CD4-positive, alpha-beta T cell treated with Interleukin-6 at 100 ng/mL for 8 hours (primary cell): ENCODE measurements around the gene MXRA8.

Source experiments
- DNase-seq: peaks from one replicate; pipeline ENCODE4 v3.0.0-alpha.2; 2020; ENCODE audit warnings: mixed read lengths, low spot score

The MXRA8 gene

DNA sequence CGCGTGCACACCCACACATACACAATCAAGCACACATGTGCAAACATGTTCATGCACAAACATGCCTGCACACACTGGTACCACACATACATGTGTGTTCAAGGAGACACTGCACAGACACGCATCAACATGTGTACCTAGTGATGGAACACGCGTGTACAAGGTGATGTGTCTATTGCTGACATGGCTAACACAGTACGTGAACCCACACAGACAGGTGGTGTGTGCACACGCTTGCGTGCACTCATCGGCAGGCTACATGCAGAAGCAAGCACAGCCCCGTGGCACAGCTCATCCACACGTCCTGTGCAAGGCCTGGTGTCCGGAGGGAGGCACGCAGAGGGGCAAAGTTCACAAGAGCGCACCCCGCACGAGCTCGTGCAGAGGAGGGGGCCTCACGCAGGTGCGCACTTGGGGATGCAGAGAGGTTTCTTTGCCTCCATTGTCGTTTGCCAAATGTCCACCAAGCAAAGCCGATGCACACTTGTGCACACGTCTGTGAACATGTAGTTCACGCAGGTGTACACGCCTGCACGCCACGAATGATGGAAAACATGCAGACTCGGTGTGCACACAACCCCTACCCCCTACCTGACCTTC is 51.6 kb downstream of the MXRA8 start:
- no peak for DNase-seq

DNA sequence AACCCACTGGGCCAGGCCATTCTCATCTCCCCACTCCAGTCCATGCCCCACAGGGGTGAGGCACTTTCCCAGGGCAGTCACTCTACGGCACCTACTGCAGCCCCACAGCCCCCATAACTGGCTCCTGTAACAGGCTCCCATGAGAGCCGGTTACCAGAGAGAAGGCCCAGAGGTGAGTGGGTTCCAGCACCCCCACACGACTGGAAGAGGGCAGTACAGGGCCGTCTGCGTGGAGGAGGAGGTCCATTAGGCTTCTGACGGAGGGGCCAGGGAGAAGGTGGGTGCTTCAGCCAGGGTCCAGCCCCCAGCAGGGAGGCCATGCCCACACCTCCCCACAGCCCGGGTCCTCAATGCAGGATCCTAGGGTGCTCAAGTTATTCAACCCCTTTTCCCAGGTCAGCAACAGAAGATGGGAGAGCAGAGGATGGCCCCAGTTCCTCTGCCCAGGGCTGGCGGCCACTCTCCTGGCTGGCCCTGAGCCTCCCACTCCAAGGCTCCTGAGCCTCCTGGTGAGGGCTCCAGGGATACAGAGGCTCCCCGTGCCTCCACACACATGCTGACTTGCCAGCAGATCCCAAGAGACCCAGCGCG is 52.2 kb downstream of the MXRA8 start:
- DNase-seq = no peak

DNA sequence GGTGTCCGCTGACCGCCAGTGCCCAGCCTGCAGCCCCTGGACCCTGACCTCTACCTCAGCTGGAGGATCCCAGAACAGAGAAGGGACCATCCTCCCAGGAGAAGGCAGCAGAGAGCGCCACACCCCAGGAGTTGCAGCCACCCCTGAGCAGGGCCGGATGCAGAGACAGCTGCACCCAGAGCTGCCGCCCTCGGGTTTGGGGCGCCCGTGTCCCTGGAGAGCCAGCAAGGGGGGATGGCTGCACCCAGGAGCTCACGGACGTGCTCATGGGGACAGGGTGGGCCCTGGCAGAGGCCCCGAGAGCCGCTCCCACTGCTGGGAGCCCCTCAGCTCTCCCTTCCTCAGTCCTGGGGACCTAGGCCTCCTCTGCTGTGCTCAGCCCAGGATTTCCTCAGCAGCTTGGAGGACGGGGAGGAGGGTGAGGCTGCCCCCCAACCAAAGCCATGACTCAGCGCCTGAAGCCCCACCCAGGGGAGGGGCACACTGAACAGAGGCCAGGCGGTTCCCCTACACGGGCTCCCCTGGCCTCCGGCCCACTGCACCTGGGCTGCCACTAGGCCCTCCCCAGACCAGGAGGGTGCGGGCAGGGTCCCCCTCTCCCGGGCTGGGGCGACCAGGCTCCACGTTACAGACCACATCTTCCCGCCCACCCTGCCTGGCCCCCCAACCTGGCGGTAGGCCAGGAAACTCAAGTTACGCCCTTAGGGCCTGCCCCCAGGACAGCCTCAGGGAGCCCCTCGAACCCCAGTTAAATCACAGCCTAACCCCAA is 52.9 kb downstream of the MXRA8 start:
- peak; percentile 74 for DNase-seq

DNA sequence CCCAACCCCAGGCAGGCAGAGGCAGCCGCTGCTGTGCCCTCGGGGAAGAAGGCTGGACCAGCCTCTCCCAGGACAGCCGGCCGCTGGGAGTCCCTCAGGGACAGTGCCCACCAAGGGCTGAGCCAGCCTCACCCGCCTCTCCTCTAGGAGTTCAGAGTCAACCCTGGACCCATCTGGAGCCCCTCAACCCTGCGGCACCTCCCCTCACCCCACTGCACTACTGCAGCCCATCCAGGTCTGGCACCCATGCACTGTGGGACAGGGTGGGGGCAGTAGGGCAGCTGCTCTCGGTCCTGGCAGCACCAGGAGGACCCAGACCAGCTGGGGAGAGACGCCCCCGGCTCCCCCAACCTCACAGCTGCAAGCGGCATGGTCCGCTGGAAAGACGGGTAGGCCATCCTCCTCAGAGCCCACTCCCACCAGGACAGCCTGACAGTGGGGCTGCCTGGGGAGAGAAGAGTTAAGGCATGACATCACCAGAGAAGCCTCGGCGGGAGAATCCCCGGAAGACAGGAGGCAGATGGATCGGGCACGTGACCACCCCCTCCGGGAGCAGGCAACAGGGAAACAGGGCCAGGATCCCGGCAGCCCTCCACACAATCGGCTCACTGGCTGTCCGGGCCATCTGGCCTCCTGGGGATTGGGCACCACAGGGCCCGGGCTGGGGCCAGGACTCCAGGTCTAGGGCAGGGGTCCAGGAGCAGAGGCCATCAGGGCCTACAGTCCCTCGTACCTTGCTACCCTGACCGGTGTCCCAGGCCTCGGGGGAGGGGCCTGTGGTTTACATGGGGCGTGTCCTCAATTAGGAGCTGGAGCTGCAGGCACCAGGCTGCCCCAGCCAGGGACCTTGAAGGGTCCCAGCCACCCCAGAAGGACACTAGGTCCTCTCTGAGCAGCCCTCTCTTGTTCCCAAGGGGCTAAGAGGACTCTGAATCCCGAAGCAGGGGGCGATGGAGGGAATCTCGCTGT is 53.7 kb downstream of the MXRA8 start:
- no peak for DNase-seq

DNA sequence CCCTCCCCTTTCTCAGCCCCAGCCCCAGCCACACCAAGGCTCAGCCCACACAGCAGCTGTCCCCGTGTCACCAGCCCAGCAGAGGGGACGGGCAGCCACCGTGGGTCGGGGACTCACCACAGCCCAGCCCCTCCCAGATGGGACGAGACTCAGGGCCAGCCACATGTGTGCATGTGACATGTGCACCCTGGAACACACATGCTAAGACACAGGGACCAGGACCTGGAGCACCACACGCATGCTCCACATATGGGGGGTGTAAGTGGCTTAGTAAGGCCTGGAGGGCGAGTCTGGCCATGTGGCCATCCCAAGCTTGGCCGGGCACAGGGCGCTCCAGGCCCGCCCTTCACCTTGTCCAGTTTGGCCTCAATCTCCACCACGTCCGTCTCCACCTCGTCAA is 54.6 kb downstream of the MXRA8 start:
- DNase-seq = no peak

DNA sequence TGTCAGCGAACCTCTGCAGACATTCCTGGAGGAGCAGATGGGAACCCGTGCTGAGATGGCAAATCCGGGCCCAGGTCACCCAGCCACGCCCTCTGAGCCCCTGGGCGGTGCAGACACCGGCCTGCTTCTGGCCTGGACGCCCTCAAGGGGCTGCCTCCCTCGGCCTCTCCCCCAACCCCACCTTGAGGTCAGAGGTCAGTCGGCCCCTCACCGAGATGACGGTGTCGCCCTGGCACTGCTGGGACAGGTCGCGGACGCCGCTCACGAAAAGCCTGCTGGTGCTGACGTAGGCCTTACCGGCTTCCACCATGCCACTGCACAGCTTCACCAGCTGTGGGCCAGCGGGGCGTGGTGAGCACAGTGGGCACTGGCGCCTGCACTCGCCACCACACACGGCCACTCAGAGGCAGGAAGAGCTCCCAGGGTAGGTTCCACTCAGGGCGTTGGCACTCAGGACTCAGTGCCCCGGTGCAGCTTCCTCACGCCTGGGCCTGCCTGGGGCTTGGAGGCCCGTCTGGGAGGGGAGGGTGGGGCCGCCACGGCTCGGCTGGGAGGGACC is 55.3 kb downstream of the MXRA8 start:
- no peak for DNase-seq
